ENCODE results near the gene CAPZA1.

- TF ChIP-seq CTCF (IDR thresholded peaks at IDR 0.05) (no peak), POLR2A (IDR thresholded peaks at IDR 0.05) (no peak)
Observed at GRCh38 chr1:112579801-112580510, 39.7 kb upstream of the CAPZA1 start.

Measured in adrenal gland (tissue), 5 donors.